Naive thymus-derived CD4-positive, alpha-beta T cell (primary cell): Measurements from ENCODE around the gene GNG8. TPM values are rescaled to one million over a fixed set of nuclear protein-coding genes. Genes with fewer than 3 reads are reported as not detected.
"Not testable (repeated sequence)": the region's sequence is repeated elsewhere in the genome, so short reads cannot be mapped to it uniquely, and the experiment has no call there.

Experiments used
- ATAC-seq: fragments of 150-1000 bp; cut with Tn5 transposase; 2 replicates; pipeline ENCODE4 v1.10.0; 2021; ENCODE audit warnings: mild to moderate bottlenecking, moderate library complexity
- CTCF ChIA-PET: fragments of 350-600 bp; sonication (Branson Sonifier 250); formaldehyde crosslinking; loops from one replicate; lab custom pipeline; 2021; ENCODE audit warnings: antibody characterized with exemption; lab: Charles Lee
- POLR2A ChIA-PET: fragments of 350-600 bp; sonication (Branson Sonifier 250); formaldehyde crosslinking; loops from one replicate; lab custom pipeline; 2021; ENCODE audit warnings: antibody characterized with exemption, inconsistent platforms; lab: Charles Lee
- DNase-seq, 9 donors: peaks; one replicate each; pipeline versions ENCODE4 v3.0.0 to v3.0.0-alpha.2; 2020 to 2022; ENCODE audit warnings: mixed read lengths in 1 of 9
- H3K27ac ChIP-seq: one replicate; pipeline ENCODE4 v1.7.0; 2013; ENCODE audit warnings: mild to moderate bottlenecking, low read depth, low read length, moderate library complexity
- H3K27me3 ChIP-seq, 2 donors: one replicate each; pipeline ENCODE4 v1.7.0; 2013; ENCODE audit warnings: low read length in 2 of 2, mild to moderate bottlenecking in 2 of 2, moderate library complexity in 2 of 2; ENCODE audit not compliant: control insufficient read depth in 2 of 2, insufficient read depth in 2 of 2
- H3K36me3 ChIP-seq, 3 experiments: 1 replicate in 2 of 3; 2 replicates in 1 of 3; pipeline ENCODE4 v1.7.0; 2013; ENCODE audit warnings: low read length in 3 of 3, mild to moderate bottlenecking in 3 of 3, moderate library complexity in 1 of 3; ENCODE audit not compliant: insufficient read depth in 3 of 3, control insufficient read depth in 2 of 3
- H3K4me1 ChIP-seq, 2 donors: one replicate each; pipeline ENCODE4 v1.7.0; 2013; ENCODE audit warnings: low read length in 2 of 2, mild to moderate bottlenecking in 2 of 2, moderate library complexity in 1 of 2; ENCODE audit not compliant: control insufficient read depth in 2 of 2, insufficient read depth in 2 of 2
- H3K4me3 ChIP-seq: 2 replicates; pipeline ENCODE4 v1.7.0; 2013; ENCODE audit warnings: mild to moderate bottlenecking, low read length
- H3K9me3 ChIP-seq, 3 experiments: 1 replicate in 2 of 3; 2 replicates in 1 of 3; pipeline ENCODE4 v1.7.0; 2013; ENCODE audit warnings: low read length in 3 of 3; ENCODE audit not compliant: control insufficient read depth in 2 of 3
- H3K27ac Mint-ChIP-seq, 9 donors: one replicate each; pipeline ENCODE4 v1.8.0; 2020 to 2022; ENCODE audit warnings: mixed read lengths in 9 of 9, mild to moderate bottlenecking in 8 of 9, moderate library complexity in 5 of 9, inconsistent platforms in 2 of 9
- H3K27me3 Mint-ChIP-seq, 5 donors: one replicate each; pipeline ENCODE4 v1.8.0; 2021 to 2022; ENCODE audit warnings: mixed read lengths in 5 of 5, mild to moderate bottlenecking in 1 of 5
- H3K36me3 Mint-ChIP-seq, 5 donors: one replicate each; pipeline ENCODE4 v1.8.0; 2020 to 2022; ENCODE audit warnings: mixed read lengths in 5 of 5, mild to moderate bottlenecking in 3 of 5, inconsistent platforms in 1 of 5
- H3K4me1 Mint-ChIP-seq, 7 donors: one replicate each; pipeline ENCODE4 v1.8.0; 2020 to 2022; ENCODE audit warnings: mixed read lengths in 7 of 7, mild to moderate bottlenecking in 3 of 7, inconsistent platforms in 1 of 7
- H3K4me3 Mint-ChIP-seq, 10 donors: one replicate each; pipeline ENCODE4 v1.8.0; 2020 to 2022; ENCODE audit warnings: mild to moderate bottlenecking in 10 of 10, mixed read lengths in 10 of 10, moderate library complexity in 6 of 10, inconsistent platforms in 2 of 10
- H3K9me3 Mint-ChIP-seq, 11 donors: one replicate each; pipeline ENCODE4 v1.8.0; 2020 to 2022; ENCODE audit warnings: mixed read lengths in 11 of 11, mild to moderate bottlenecking in 4 of 11, inconsistent platforms in 1 of 11, moderate library complexity in 1 of 11
- intact Hi-C, 2 donors: fragments of 100-400 bp; cut with micrococcal nuclease; formaldehyde crosslinking; loops; one replicate each; pipeline ENCODE4 v1.15.1; 2023
- polyA plus RNA-seq, 2 donors: library from polyadenylated mRNA; unstranded; fragments of 300-500 nt; fragmentation: Illumina TruSeq; gene quantifications; one replicate each; pipeline ENCODE4 v1.2.3, GENCODE V29; 2021
- total RNA-seq, 6 experiments: library from RNA in 5 of 6; stranded (reverse) in 5 of 6; gene quantifications; 1 replicate in 5 of 6; 2 replicates in 1 of 6; pipeline ENCODE4 v1.2.3 and lab custom pipeline; 2021 to 2026

The GNG8 gene
- total and polyA plus RNA-seq, 7 experiments from 2014 or later, result 3.2 to 12.3 (median 9.7) TPM; not detected in 4

DNA sequence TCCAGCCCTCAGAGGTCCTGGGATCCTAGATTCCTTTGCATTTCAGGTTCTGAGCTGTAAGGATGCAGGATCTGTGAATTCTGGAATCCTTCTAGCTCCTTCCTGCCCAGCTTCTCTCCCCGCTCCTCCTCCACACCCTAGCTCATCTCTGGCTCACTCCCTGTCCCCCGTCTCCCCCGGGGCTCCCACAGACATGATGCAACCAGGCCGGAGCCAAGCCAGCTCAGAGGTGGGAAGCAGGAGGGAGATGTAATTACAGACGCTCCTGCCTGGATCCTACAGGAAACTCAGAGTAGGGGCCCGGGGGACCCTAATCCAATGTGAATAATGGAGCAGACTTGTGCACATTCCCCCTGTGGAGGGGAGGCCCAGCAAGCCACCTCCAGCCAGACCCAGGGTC is 4.5 kb downstream of the GNG8 start:
- Histone ChIP-seq H3K27me3 (no peaks in the 10 kb centered on the region), H3K36me3 (no peaks in the 10 kb centered on the region), H3K4me1 (peaks cover 10 to 13% of the 10 kb centered on the region in 2 donors), H3K27ac (no peak overlapping the region), H3K9me3 (no peaks in the 10 kb centered on the region), H3K4me3 (no peak overlapping the region)
- Mint-ChIP-seq H3K4me3 (no peak overlapping the region), H3K36me3 (peaks cover 0 to 3% (median 0%) of the 10 kb centered on the region in 5 donors), H3K27ac (peak overlapping the region in 3 of 9 donors; percentile 14 to 73 (median 19)), H3K27me3 (peaks cover 0 to 13% (median 0%) of the 10 kb centered on the region in 5 donors), H3K9me3 (no peaks in the 10 kb centered on the region), H3K4me1 (peaks cover 14 to 41% (median 35%) of the 10 kb centered on the region in 7 donors)
- ChIA-PET CTCF (interaction anchor here (0.9 to 2.3 kb wide), 5 partner anchors 10 to 19 kb away, joined by 3 to 8 read pairs (median 3); no protein-coding TSS in a partner anchor), POLR2A (interaction anchor here (1.2 to 5.2 kb wide), 6 partner anchors 10 to 30 kb away, joined by 4 to 40 read pairs (median 20); partner anchors contain the start of gene CALM3)
- ATAC-seq (no peak), DNase-seq (no peak)
- intact Hi-C loops, result loop anchor here in 1 of 2 donors (5.0 kb wide), 1 partner anchor 1224 kb away; the partner anchor contains the start of genes POLR1G and PPP1R13L

DNA sequence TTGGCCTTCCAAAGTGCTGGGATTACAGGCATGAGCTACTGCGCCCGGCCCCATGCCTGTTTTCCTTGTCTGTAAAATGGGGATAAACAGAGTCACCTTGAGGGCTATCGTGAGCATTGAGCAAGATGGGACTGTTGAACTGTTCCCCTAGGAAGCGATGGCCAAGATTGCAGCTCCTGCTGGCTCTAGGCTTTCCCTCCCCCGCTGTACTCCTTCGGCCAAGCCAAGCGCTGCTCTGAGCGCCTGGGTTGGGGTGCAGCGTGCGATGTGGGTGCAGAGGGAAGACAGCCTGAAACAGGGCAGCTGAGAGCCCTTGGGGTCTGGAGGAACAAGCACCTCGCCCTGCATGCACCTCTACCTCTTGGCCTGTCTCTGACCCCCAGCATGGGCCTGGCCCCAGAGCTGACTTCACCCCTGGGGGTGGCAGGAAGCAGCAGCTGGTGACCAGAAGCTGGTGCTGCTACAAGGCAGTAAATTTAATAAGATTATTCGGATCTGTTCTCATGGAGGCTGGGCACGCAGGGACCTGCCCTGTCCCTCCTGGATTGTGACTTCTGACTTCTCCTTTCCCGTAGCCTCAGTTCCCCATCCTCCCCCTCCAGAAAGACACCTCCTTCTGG is 5.3 kb downstream of the GNG8 start:
- H3K36me3 Mint-ChIP-seq, result peaks cover 0 to 3% (median 0%) of the 10 kb centered on the region in 5 donors
- Histone ChIP-seq H3K4me1 (peaks cover 10 to 13% of the 10 kb centered on the region in 2 donors), H3K36me3 (no peaks in the 10 kb centered on the region), H3K27ac (no peak overlapping the region), H3K27me3 (no peaks in the 10 kb centered on the region), H3K4me3 (no peak overlapping the region), H3K9me3 (no peaks in the 10 kb centered on the region)
- peaks cover 0 to 11% (median 0%) of the 10 kb centered on the region in 5 donors for H3K27me3 Mint-ChIP-seq
- ATAC-seq, result no peak
- peaks cover 14 to 41% (median 35%) of the 10 kb centered on the region in 7 donors for H3K4me1 Mint-ChIP-seq
- intact Hi-C loops, result loop anchor here in 1 of 2 donors (5.0 kb wide), 1 partner anchor 1223 kb away; the partner anchor contains the start of genes POLR1G and PPP1R13L
- DNase-seq, result no peak
- POLR2A ChIA-PET, result interaction anchor here (0.9 to 5.2 kb wide), 5 partner anchors 9 to 19 kb away, joined by 4 to 40 read pairs (median 23); no protein-coding TSS in a partner anchor
- CTCF ChIA-PET, result interaction anchor here (0.9 to 2.3 kb wide), 7 partner anchors 9 to 18 kb away, joined by 3 to 8 read pairs (median 3); no protein-coding TSS in a partner anchor
- H3K27ac Mint-ChIP-seq, result no peak overlapping the region
- H3K9me3 Mint-ChIP-seq, result no peaks in the 10 kb centered on the region
- H3K4me3 Mint-ChIP-seq, result no peak overlapping the region

DNA sequence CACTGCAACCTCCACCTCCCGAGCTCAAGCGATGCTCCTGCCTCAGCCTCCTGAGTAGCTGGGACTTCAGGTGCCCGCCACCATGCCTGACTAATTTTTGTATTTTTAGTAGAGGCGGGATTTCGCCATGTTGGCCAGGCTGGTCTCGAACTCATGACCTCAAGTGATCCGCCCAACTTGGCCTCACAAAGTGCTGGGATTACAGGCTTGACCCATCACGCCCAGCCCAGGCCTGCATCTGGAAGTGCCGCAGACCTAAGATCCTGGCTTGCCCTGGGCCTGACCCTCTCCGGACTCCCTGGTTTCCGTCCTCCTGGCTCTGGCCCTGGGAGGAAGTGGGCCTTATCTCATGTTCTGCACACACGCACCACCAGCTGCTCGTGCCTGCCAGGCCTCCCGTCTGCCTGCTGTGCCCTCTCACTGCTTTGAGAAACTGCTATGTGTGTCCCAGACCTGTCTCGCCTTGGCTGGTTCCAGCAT is 6.4 kb downstream of the GNG8 start:
- no peak overlapping the region for H3K4me3 ChIP-seq
- CTCF ChIA-PET, result interaction anchor here (0.6 to 1.8 kb wide), 2 partner anchors 16 to 992 kb away, joined by 4 to 7 read pairs; no protein-coding TSS in a partner anchor
- Mint-ChIP-seq H3K4me1 (peaks cover 20 to 41% (median 36%) of the 10 kb centered on the region in 7 donors), H3K36me3 (peaks cover 0 to 6% (median 0%) of the 10 kb centered on the region in 5 donors), H3K9me3 (peaks cover 0 to 2% (median 0%) of the 10 kb centered on the region in 11 donors), H3K27ac (peak overlapping the region in 3 of 9 donors; percentile 48 to 65 (median 57)), H3K4me3 (no peak overlapping the region), H3K27me3 (peaks cover 0 to 7% (median 0%) of the 10 kb centered on the region in 5 donors)
- no peak overlapping the region for H3K27ac ChIP-seq
- H3K27me3 ChIP-seq, result no peaks in the 10 kb centered on the region
- H3K9me3 ChIP-seq, result no peaks in the 10 kb centered on the region
- DNase-seq, result no peak
- intact Hi-C loops, result loop anchor here in 1 of 2 donors (5.0 kb wide), 1 partner anchor 1222 kb away; the partner anchor contains the start of genes POLR1G and PPP1R13L
- no peaks in the 10 kb centered on the region for H3K36me3 ChIP-seq
- ATAC-seq, result no peak
- peaks cover 13 to 19% of the 10 kb centered on the region in 2 donors for H3K4me1 ChIP-seq
- POLR2A ChIA-PET, result interaction anchor here (0.6 to 1.0 kb wide), 4 partner anchors 13 to 29 kb away, joined by 3 to 4 read pairs (median 3); partner anchors contain the start of gene CALM3

DNA sequence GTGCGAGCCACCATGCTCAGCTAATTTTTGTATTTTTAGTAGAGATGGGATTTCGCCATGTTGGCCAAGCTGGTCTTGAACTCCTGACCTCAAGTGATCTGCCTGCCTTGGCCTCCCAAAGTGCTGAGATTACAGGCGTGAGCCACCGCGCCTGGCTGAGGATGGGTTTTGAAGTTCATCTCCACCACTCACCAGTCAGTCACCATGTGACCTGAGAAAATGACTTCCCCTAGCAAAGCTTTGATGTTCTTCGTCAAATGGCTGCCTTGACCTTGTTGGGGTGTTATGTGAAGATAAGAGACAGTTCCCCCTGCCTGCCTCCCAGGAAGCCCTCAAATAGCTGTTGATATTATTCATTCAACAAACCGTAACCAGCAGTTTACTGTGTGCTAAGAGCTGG is 7.0 kb downstream of the GNG8 start:
- peaks cover 25 to 44% (median 41%) of the 10 kb centered on the region in 7 donors for H3K4me1 Mint-ChIP-seq

DNA sequence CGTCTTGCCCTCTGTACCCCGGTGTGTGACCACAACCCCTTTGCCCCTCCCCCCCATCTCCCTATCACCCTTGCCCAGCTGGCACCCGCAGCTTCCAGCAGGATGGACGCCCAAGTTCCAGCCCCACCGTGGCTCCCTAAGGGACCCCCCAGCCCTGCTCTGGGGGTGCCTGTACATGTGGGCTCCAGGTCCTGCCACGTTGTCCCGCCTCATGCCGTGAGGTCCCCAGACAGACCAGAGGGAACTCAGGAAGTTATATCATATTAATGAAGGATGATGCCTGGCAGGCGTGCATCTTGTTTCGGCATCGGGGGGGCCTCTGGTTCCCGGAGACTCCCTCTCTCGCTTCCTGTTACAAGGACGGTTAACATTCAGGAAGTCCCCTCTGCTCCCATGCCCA is 9.6 kb downstream of the GNG8 start:
- Histone ChIP-seq H3K9me3 (no peaks in the 10 kb centered on the region), H3K4me1 (peaks cover 0 to 35% of the 10 kb centered on the region in 2 donors), H3K27me3 (no peaks in the 10 kb centered on the region), H3K4me3 (no peak overlapping the region), H3K36me3 (no peaks in the 10 kb centered on the region), H3K27ac (no peak overlapping the region)
- Mint-ChIP-seq H3K27ac (peak overlapping the region in 4 of 9 donors; percentile 25 to 69 (median 53)), H3K4me3 (peak overlapping the region in 2 of 10 donors; percentile 28 to 83), H3K9me3 (peaks cover 0 to 2% (median 0%) of the 10 kb centered on the region in 11 donors), H3K4me1 (peaks cover 27 to 48% (median 40%) of the 10 kb centered on the region in 7 donors), H3K36me3 (peaks cover 0 to 22% (median 0%) of the 10 kb centered on the region in 5 donors), H3K27me3 (peaks cover 0 to 6% (median 0%) of the 10 kb centered on the region in 5 donors)
- intact Hi-C loops, result no loop called here
- CTCF ChIA-PET, result no interaction called here
- no peak for DNase-seq
- POLR2A ChIA-PET, result interaction anchor here (0.7 to 2.2 kb wide), 3 partner anchors 8 to 43 kb away, joined by 3 to 9 read pairs (median 5); no protein-coding TSS in a partner anchor
- no peak for ATAC-seq

More for the DNA sequence above, 7.0 kb downstream of the GNG8 start:
- DNase-seq, H3K27ac ChIP-seq, H3K9me3 ChIP-seq, ATAC-seq, H3K4me3 Mint-ChIP-seq, H3K27me3 Mint-ChIP-seq, H3K4me3 ChIP-seq, H3K27me3 ChIP-seq, intact Hi-C loops, H3K36me3 Mint-ChIP-seq, H3K9me3 Mint-ChIP-seq, H3K36me3 ChIP-seq: not testable (repeated sequence)
- peak overlapping the region in 3 of 9 donors; percentile 29 to 62 (median 49) for H3K27ac Mint-ChIP-seq
- ChIA-PET CTCF (interaction anchor here (0.6 to 1.8 kb wide), 2 partner anchors 15 to 991 kb away, joined by 4 to 7 read pairs; no protein-coding TSS in a partner anchor), POLR2A (interaction anchor here (0.7 to 1.0 kb wide), 3 partner anchors 9 to 28 kb away, joined by 3 to 5 read pairs (median 3); partner anchors contain the start of gene CALM3)
- H3K4me1 ChIP-seq, result peaks cover 11 to 24% of the 10 kb centered on the region in 2 donors

DNA sequence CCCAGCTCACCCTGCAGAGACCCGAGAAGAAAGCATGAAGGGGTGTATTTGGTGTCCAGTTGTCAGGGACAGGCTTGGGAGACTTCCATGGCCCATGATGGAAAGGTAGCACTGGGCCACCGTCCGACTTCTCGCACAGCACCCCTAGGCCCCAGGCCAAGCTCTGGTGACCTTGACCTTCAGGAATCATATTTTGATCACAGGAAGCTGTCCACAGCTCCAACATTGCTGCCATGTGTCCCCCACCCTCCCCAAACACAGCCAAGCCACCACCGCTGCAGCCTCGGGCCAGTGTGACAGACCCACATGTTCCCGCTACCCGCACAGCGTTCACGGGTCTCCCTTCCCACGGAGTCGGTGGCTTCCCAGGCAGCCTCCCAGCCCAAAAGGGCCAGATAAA is 10.3 kb downstream of the GNG8 start:
- ATAC-seq (no peak), DNase-seq (no peak)
- H3K36me3 Mint-ChIP-seq, result peaks cover 0 to 23% (median 0%) of the 10 kb centered on the region in 5 donors
- H3K27me3 Mint-ChIP-seq, result peaks cover 0 to 6% (median 0%) of the 10 kb centered on the region in 5 donors
- peak overlapping the region in 4 of 9 donors; percentile 38 to 92 (median 90) for H3K27ac Mint-ChIP-seq
- peak overlapping the region in 1 of 10 donors; percentile 83 for H3K4me3 Mint-ChIP-seq
- H3K9me3 Mint-ChIP-seq, result peaks cover 0 to 2% (median 0%) of the 10 kb centered on the region in 11 donors
- ChIA-PET CTCF (no interaction called here), POLR2A (interaction anchor here (0.7 to 2.2 kb wide), 3 partner anchors 7 to 42 kb away, joined by 3 to 9 read pairs (median 5); no protein-coding TSS in a partner anchor)
- H3K4me3 ChIP-seq, result no peak overlapping the region
- no peaks in the 10 kb centered on the region for H3K27me3 ChIP-seq
- no peaks in the 10 kb centered on the region for H3K9me3 ChIP-seq
- peaks cover 0 to 42% of the 10 kb centered on the region in 2 donors for H3K4me1 ChIP-seq
- intact Hi-C loops, result no loop called here
- H3K4me1 Mint-ChIP-seq, result peaks cover 32 to 55% (median 45%) of the 10 kb centered on the region in 7 donors
- H3K36me3 ChIP-seq, result no peaks in the 10 kb centered on the region
- H3K27ac ChIP-seq, result peak overlapping the region; percentile 57
